HEK293 (cell line): Measurements from ENCODE around the gene INPP5B.

Source experiments
- CTCF ChIA-PET: fragments of 350-600 bp; formaldehyde crosslinking; extraction: SDS; loops from one replicate; lab custom pipeline; 2021; ENCODE audit warnings: antibody characterized with exemption; lab: Yijun Ruan, JAX
- POLR2A ChIA-PET: fragments of 300-600 bp; formaldehyde crosslinking; extraction: SDS; loops from one replicate; lab custom pipeline; 2020; ENCODE audit warnings: antibody characterized with exemption, inconsistent platforms; lab: Yijun Ruan, JAX
- H3K27ac ChIP-seq: fragments of 200-500 bp; sonication (Bioruptor generic); 2 replicates; pipeline ENCODE4 v1.5.1; 2014; ENCODE audit warnings: low read depth, low read length, control low read depth, inconsistent platforms; ENCODE audit errors: extremely low read depth
- H3K36me3 ChIP-seq, 2 experiments: fragments of 200-500 bp in 1 of 2; sonication (Bioruptor generic) in 1 of 2; 1 replicate in 1 of 2; 2 replicates in 1 of 2; pipeline ENCODE4 v1.5.1; 2014 to 2017; ENCODE audit warnings: inconsistent platforms in 2 of 2, low read length in 2 of 2; ENCODE audit not compliant: control insufficient read depth in 2 of 2, insufficient read depth in 1 of 2
- H3K4me1 ChIP-seq: fragments of 200-500 bp; sonication (Bioruptor generic); 2 replicates; pipeline ENCODE4 v1.5.1; 2014; ENCODE audit warnings: mild to moderate bottlenecking, low read length, inconsistent platforms; ENCODE audit not compliant: control insufficient read depth, insufficient read depth
- H3K4me3 ChIP-seq: 2 replicates; pipeline ENCODE4 v1.5.1; 2011; ENCODE audit warnings: low read depth, mild to moderate bottlenecking, control low read depth, low read length, moderate library complexity
- H3K9me3 ChIP-seq: fragments of 200-500 bp; sonication (Bioruptor generic); 2 replicates; pipeline ENCODE4 v1.5.1; 2014; ENCODE audit warnings: low read depth, low read length, inconsistent platforms; ENCODE audit not compliant: control insufficient read depth, insufficient read depth
- GLIS2 ChIP-seq: fragments of 450-650 bp; formaldehyde crosslinking; IDR thresholded peaks from 2 replicates; pipeline ENCODE4 v1.5.1; 2016; ENCODE audit warnings: missing biosample characterization, missing genetic modification characterization
- HOXA7 ChIP-seq: sonication (generic); formaldehyde crosslinking; IDR thresholded peaks from 2 replicates; pipeline ENCODE4 v1.8.1; 2022; ENCODE audit warnings: missing genetic modification reagents, borderline replicate concordance
- KLF7 ChIP-seq: fragments of 450-650 bp; formaldehyde crosslinking; IDR thresholded peaks from 2 replicates; pipeline ENCODE4 v1.5.1; 2016; ENCODE audit warnings: missing biosample characterization, missing genetic modification characterization, borderline replicate concordance
- PATZ1 ChIP-seq: fragments of 450-650 bp; formaldehyde crosslinking; IDR thresholded peaks from 2 replicates; pipeline ENCODE4 v1.5.1; 2016; ENCODE audit warnings: missing biosample characterization, missing genetic modification characterization
- PBX3 ChIP-seq: sonication (generic); formaldehyde crosslinking; IDR thresholded peaks from 2 replicates; pipeline ENCODE4 v1.8.1; 2022; ENCODE audit warnings: mild to moderate bottlenecking, moderate library complexity, missing genetic modification reagents
- PRDM6 ChIP-seq: fragments of 450-650 bp; formaldehyde crosslinking; IDR thresholded peaks from 2 replicates; pipeline ENCODE4 v1.5.1; 2017; ENCODE audit warnings: missing biosample characterization, missing genetic modification characterization
- REST ChIP-seq: fragments of 450-650 bp; formaldehyde crosslinking; IDR thresholded peaks from 2 replicates; pipeline ENCODE4 v1.5.1; 2016; ENCODE audit warnings: missing biosample characterization, missing genetic modification characterization
- SCRT2 ChIP-seq: fragments of 450-650 bp; formaldehyde crosslinking; IDR thresholded peaks from 2 replicates; pipeline ENCODE4 v1.5.1; 2016; ENCODE audit warnings: missing biosample characterization, missing genetic modification characterization
- SETDB1 ChIP-seq: IDR thresholded peaks from one replicate; pipeline ENCODE4 v1.6.1; 2017; ENCODE audit warnings: mild to moderate bottlenecking, low read length, moderate library complexity, mixed read lengths; ENCODE audit not compliant: insufficient read length
- TRIM28 ChIP-seq: IDR thresholded peaks from 2 replicates; pipeline ENCODE4 v1.6.1; 2011; ENCODE audit warnings: low read length, control low read depth, borderline replicate concordance
- ZBTB1 ChIP-seq: fragments of 450-650 bp; formaldehyde crosslinking; IDR thresholded peaks from 2 replicates; pipeline ENCODE4 v1.5.1; 2016; ENCODE audit warnings: missing biosample characterization, missing genetic modification characterization
- ZBTB10 ChIP-seq: fragments of 450-650 bp; formaldehyde crosslinking; IDR thresholded peaks from 2 replicates; pipeline ENCODE4 v1.5.1; 2016; ENCODE audit warnings: missing biosample characterization, missing genetic modification characterization
- ZBTB6 ChIP-seq: fragments of 450-650 bp; formaldehyde crosslinking; IDR thresholded peaks from 2 replicates; pipeline ENCODE4 v1.5.1; 2017; ENCODE audit warnings: missing biosample characterization, missing genetic modification characterization
- ZFP37 ChIP-seq: fragments of 450-650 bp; formaldehyde crosslinking; IDR thresholded peaks from 2 replicates; pipeline ENCODE4 v1.5.1; 2016; ENCODE audit warnings: missing biosample characterization, missing genetic modification characterization
- ZNF132 ChIP-seq: fragments of 450-650 bp; formaldehyde crosslinking; IDR thresholded peaks from 2 replicates; pipeline ENCODE4 v1.5.1; 2017; ENCODE audit warnings: missing biosample characterization, missing genetic modification characterization, borderline replicate concordance
- ZNF155 ChIP-seq: fragments of 450-650 bp; formaldehyde crosslinking; IDR thresholded peaks from 2 replicates; pipeline ENCODE4 v1.5.1; 2016; ENCODE audit warnings: missing biosample characterization, missing genetic modification characterization
- ZNF2 ChIP-seq: fragments of 450-650 bp; formaldehyde crosslinking; IDR thresholded peaks from 2 replicates; pipeline ENCODE4 v1.5.1; 2016; ENCODE audit warnings: missing biosample characterization, missing genetic modification characterization
- ZNF366 ChIP-seq: fragments of 450-650 bp; formaldehyde crosslinking; conservative IDR thresholded peaks from 2 replicates; pipeline ENCODE4 v1.5.1; 2016; ENCODE audit warnings: missing biosample characterization, missing genetic modification characterization
- ZNF37A ChIP-seq: fragments of 450-650 bp; IDR thresholded peaks from 2 replicates; pipeline ENCODE4 v1.5.1; 2018; ENCODE audit warnings: missing biosample characterization, missing genetic modification characterization
- ZNF510 ChIP-seq: fragments of 450-650 bp; formaldehyde crosslinking; IDR thresholded peaks from 2 replicates; pipeline ENCODE4 v1.5.1; 2018; ENCODE audit warnings: mild to moderate bottlenecking, missing genetic modification characterization, missing biosample characterization; ENCODE audit not compliant: insufficient replicate concordance
- ZNF701 ChIP-seq: fragments of 450-650 bp; formaldehyde crosslinking; IDR thresholded peaks from 2 replicates; pipeline ENCODE4 v1.5.1; 2016; ENCODE audit warnings: missing biosample characterization, missing genetic modification characterization
- ZNF843 ChIP-seq: fragments of 450-650 bp; formaldehyde crosslinking; IDR thresholded peaks from 2 replicates; pipeline ENCODE4 v1.5.1; 2016; ENCODE audit warnings: missing biosample characterization, missing genetic modification characterization
- ZSCAN30 ChIP-seq: fragments of 450-650 bp; IDR thresholded peaks from 2 replicates; pipeline ENCODE4 v1.5.1; 2018; ENCODE audit warnings: missing biosample characterization, mild to moderate bottlenecking, missing genetic modification characterization, moderate library complexity

Gene INPP5B

GRCh38 chr1:37946703-37947360 lies at the start of gene INPP5B:
INPP5B (minus strand) TSS chr1:37947053; CDS start chr1:37946308, 745 bp downstream.
- no peaks in the 10 kb centered on the region for H3K4me1 ChIP-seq
- CTCF ChIA-PET = interaction anchor here (0.8 to 1.1 kb wide), 3 partner anchors 14 to 44 kb away, joined by 3 to 4 read pairs (median 3); no protein-coding TSS in a partner anchor
- POLR2A ChIA-PET = interaction anchor here (0.5 to 1.5 kb wide), 5 partner anchors 9 to 87 kb away, joined by 3 to 8 read pairs (median 4); partner anchors contain the start of gene MTF1
- peak; percentile 84 for TF ChIP-seq PATZ1 (tag by site-specific recombination)
- TF ChIP-seq ZNF366 (tag by site-specific recombination) = peak; percentile 96
- no peak for TF ChIP-seq ZBTB6
- TF ChIP-seq ZNF132 (tag by site-specific recombination) = no peak
- no peak for TF ChIP-seq ZNF37A (tag by site-specific recombination)
- TF ChIP-seq ZNF701 (tag by site-specific recombination) = no peak
- no peak for TF ChIP-seq ZNF155 (tag by site-specific recombination)
- no peak for TF ChIP-seq PBX3
- peak; percentile 41; the same call in 1 of the 2 replicates for TF ChIP-seq TRIM28
- no peak for TF ChIP-seq HOXA7
- no peak; the same call in 1 of the 2 replicates for TF ChIP-seq ZSCAN30 (tag by site-specific recombination)
- no peak for TF ChIP-seq SCRT2 (tag by site-specific recombination)
- TF ChIP-seq ZNF510 (tag by site-specific recombination) = no peak
- no peak for TF ChIP-seq REST (tag by site-specific recombination)
- no peak for TF ChIP-seq ZNF843
- TF ChIP-seq ZNF2 (tag by site-specific recombination) = peak; percentile 56; the same call in 1 of the 2 replicates
- no peak for TF ChIP-seq ZFP37 (tag by site-specific recombination)
- TF ChIP-seq SETDB1 = no peak
- 0 out of 2 replicates have a peak, but pooled peaks have one; percentile 8 for TF ChIP-seq KLF7 (tag by site-specific recombination)
- TF ChIP-seq ZBTB10 (tag by site-specific recombination) = peak; percentile 86
- TF ChIP-seq ZBTB1 (tag by site-specific recombination) = no peak
- TF ChIP-seq GLIS2 (tag by site-specific recombination) = peak; percentile 76
- no peak for TF ChIP-seq PRDM6 (tag by site-specific recombination)

More at GRCh38 chr1:37946703-37947360, at the start of gene INPP5B:
- Histone ChIP-seq H3K4me3 (peak within 1 kb of the TSS; percentile 78), H3K27ac (peak within 1 kb of the TSS; percentile 44; the same call in 1 of the 2 replicates), H3K36me3 (peaks cover 0 to 9% of the 10 kb centered on the region in 2 experiments; a peak in 1 of 3 replicates), H3K9me3 (no peaks in the 10 kb centered on the region)
